Placental epithelial cell (primary cell): Measurements from ENCODE around the gene RNASEL. TPM values are rescaled to one million over a fixed set of nuclear protein-coding genes. Genes with fewer than 3 reads are reported as not detected.

ENCODE experiments used
- small RNA-seq: library from RNA; depleted of rRNA; stranded (forward); fragments of <200 nt; gene quantifications from one replicate; pipeline ENCODE3, GENCODE V24; 2012
- total RNA-seq: library from RNA; depleted of rRNA; stranded (reverse); fragments of >200 nt; gene quantifications from 2 replicates; pipeline ENCODE4 v1.2.3, GENCODE V29; 2012

Gene RNASEL, protein sequence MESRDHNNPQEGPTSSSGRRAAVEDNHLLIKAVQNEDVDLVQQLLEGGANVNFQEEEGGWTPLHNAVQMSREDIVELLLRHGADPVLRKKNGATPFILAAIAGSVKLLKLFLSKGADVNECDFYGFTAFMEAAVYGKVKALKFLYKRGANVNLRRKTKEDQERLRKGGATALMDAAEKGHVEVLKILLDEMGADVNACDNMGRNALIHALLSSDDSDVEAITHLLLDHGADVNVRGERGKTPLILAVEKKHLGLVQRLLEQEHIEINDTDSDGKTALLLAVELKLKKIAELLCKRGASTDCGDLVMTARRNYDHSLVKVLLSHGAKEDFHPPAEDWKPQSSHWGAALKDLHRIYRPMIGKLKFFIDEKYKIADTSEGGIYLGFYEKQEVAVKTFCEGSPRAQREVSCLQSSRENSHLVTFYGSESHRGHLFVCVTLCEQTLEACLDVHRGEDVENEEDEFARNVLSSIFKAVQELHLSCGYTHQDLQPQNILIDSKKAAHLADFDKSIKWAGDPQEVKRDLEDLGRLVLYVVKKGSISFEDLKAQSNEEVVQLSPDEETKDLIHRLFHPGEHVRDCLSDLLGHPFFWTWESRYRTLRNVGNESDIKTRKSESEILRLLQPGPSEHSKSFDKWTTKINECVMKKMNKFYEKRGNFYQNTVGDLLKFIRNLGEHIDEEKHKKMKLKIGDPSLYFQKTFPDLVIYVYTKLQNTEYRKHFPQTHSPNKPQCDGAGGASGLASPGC
- 12.2 and 12.6 TPM in 2 replicates for total RNA-seq

DNA sequence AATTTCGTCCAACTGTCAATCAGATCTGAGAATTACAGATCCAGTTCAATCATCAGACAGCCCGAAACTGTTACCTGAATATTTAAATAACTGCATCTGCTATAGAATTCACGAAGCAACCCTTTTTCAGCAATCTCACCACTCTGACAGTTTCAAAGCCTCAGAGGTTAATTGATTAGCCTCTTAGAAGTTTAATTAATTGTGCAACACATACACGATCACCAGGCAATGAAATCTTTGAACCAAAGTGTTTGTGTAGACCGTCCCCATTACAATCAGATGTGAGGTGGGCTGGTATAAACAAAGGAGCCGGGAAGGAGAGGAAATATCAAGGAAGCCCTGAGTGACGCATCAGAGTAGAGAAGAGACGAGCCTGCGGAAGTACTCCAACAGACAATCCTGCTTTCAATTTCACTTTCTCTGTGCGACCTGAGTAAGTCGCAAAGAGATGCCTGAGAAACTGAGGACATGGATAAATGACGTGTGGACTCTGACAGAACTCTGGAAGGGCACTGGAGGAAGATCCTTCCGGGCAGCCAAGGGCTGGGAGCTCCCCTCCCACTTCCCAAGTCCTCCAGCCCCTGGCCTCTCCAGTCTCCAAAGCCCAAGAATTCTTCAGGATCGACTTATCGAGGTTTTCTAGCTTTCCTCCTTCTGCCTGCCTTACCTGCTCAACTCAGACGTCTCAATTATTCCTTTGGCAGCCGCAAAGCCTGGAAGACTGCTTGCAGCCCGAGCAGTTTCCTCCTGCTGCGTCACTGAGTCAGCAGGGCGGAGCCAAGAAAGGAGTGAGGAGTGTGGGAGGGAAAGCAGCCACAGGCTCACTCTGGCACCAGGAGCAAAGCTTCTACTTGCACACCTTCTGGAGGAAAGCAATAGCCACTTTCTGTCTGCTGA, at the start of gene RNASEL:
TSS of gene RNASEL (minus strand) at position 757 of the 897 bp plus-strand sequence. CDS start 2,450 bp downstream, outside the sequence.

DNA sequence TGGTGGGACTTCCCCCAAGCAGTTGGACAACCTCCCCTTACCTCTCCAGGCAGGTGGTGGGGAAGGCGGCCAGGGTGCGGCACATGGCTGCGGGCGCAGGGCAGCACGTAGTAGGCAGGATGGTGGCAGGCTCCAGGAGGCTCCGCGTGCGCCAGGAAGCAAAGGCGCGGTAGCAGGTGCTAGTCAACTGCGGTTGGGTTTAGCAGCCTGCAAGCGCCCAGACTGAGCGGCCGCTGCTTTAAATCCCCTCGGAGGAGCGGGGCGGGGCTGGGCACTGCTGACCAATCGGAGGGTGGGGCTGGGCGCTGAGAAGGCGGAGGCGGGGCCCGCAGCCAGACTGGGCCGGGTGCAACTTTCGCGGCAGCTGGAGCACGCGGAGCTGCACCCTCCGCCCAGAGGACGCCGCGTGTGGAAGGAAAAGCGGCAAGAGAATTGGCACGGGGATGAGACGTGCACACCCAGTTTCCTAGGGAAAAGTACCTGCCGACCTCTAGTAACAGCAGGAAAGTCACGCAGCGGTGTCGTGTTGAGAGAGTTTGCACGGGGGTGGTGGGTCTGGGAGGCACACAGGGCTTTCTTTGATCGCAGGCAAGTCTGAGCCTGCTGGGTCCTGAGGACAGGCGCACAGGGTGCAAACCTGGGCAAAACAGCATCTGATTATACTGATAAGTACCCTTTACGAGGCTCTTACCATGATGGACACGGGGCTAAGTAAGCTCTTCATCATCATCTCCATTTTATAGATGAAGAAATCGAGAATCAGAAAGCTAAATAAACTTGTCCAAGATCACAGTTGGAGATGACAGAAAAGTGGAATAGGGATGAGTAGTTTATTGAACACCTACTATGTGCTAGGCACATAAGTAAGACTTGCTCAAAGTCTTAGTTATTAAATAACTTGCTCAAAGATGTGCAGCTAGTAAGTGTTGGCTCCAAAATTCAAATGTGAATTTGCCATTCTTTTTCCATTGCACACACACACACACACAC, 15.4 kb upstream of the RNASEL start, which contains the start of gene RGS16:
TSS of gene RGS16 (minus strand) at position 215 of the 990 bp plus-strand sequence. CDS start at position 85, 130 bp downstream.

Small RNAs within 50 kb of the gene (small RNA-seq; reads per million reads assigned to genes)
- gene RF00017: not detected

Other genes with a start within 250 kb of the RNASEL start
- 210 and 313 TPM in 2 replicates for gene GLUL, start 197.5 kb downstream of the RNASEL start, total RNA-seq
- gene TEDDM1, start 188.6 kb downstream of the RNASEL start, total RNA-seq: not detected in 2 replicates
- not detected in 2 replicates for gene RGSL1, start 139.1 kb downstream of the RNASEL start, total RNA-seq
- gene RGS16, start 15.1 kb upstream of the RNASEL start, total RNA-seq: 0.11 and 0.39 TPM in 2 replicates
- gene RGS8, start 95.3 kb upstream of the RNASEL start, total RNA-seq: not detected in 2 replicates
- gene NPL, start 200.5 kb upstream of the RNASEL start, total RNA-seq: 1.2 and 1.3 TPM in 2 replicates